Neural crest cell (in vitro differentiated cells): ENCODE results near the gene COL5A3. TPM values are rescaled to one million over a fixed set of nuclear protein-coding genes. Genes with fewer than 3 reads are reported as not detected.
"Not testable (repeated sequence)": the region's sequence is repeated elsewhere in the genome, so short reads cannot be mapped to it uniquely, and the experiment has no call there.

ENCODE experiments used
- DNase-seq: peaks from one replicate; pipeline ENCODE4 v3.0.0; 2021; ENCODE audit warnings: low read depth, mixed read lengths, low spot score
- H3K27ac Mint-ChIP-seq: one replicate; pipeline ENCODE4 v1.8.0; 2021; ENCODE audit warnings: mild to moderate bottlenecking, mixed read lengths; ENCODE audit not compliant: unreplicated experiment
- H3K27me3 Mint-ChIP-seq: 2 replicates; pipeline ENCODE4 v1.8.0; 2021; ENCODE audit warnings: low read depth, mild to moderate bottlenecking, mixed read lengths
- H3K36me3 Mint-ChIP-seq: 2 replicates; pipeline ENCODE4 v1.8.0; 2021; ENCODE audit warnings: low read depth, mild to moderate bottlenecking, mixed read lengths
- H3K4me1 Mint-ChIP-seq: 2 replicates; pipeline ENCODE4 v1.8.0; 2021; ENCODE audit warnings: mixed read lengths
- H3K4me3 Mint-ChIP-seq: one replicate; pipeline ENCODE4 v1.8.0; 2021; ENCODE audit warnings: mild to moderate bottlenecking, mixed read lengths
- H3K9me3 Mint-ChIP-seq: 2 replicates; pipeline ENCODE4 v1.8.0; 2021; ENCODE audit warnings: mixed read lengths
- total RNA-seq: library from RNA; stranded (reverse); gene quantifications from 2 replicates; pipeline ENCODE4 v1.2.1, GENCODE V29; 2021
- TF ChIP-seq, protein P1 (sequence below): fragments of 200-600 bp; sonication (generic); conservative IDR thresholded peaks from 2 replicates; pipeline ENCODE4 v1.5.0; 2021; ENCODE audit warnings: antibody characterized with exemption, mild to moderate bottlenecking

Gene COL5A3
- total RNA-seq, 1 donor from 2014 or later: 0.86 TPM

DNA sequence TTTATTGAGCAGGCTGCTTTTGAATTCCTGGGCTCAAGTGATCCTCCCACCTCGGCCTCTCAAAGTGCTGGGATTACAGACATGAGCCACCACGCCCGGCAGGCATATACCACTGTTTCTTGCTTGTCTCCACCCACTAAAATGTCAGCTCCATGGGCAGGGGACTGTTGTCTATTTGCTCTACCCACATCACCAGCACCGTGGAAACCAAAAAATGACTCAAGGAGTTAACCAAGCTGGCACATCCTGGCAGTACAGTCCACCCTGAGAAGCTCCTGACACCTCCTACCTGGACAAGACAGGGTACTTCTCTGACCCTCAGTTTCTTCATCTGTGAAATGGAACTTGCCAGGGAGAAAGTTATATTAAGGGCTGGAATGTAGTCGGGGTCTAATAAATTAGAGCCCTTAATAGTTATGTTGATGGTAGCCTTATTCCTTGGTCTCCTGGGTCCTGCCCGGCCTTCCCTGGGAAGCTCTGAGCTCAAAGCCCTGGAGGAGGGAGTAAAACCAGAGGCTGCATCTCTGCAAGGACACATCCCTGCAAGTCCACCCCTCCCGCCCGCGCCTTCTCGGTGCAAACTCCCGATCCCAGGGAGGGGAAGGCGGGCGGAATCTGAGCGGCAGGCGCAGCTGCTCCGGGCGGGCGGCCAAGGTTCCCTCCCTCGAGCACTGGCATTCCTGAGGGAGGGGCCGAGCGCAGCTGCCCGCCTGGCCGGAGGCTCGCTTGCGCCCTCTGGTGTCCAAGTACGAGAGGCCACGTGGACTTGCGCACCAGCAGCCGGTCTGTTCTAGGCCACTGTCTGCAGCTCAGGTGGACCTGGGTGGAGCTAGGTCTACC, 17.1 kb upstream of the COL5A3 start:
- Mint-ChIP-seq H3K27me3 (peaks cover 22% of the 10 kb centered on the region), H3K4me1 (no peaks in the 10 kb centered on the region), H3K4me3 (no peak overlapping the region), H3K36me3 (no peaks in the 10 kb centered on the region), H3K9me3 (no peaks in the 10 kb centered on the region), H3K27ac (no peak overlapping the region)
- peak; percentile 98 for DNase-seq
- TF ChIP-seq, protein P1, sequence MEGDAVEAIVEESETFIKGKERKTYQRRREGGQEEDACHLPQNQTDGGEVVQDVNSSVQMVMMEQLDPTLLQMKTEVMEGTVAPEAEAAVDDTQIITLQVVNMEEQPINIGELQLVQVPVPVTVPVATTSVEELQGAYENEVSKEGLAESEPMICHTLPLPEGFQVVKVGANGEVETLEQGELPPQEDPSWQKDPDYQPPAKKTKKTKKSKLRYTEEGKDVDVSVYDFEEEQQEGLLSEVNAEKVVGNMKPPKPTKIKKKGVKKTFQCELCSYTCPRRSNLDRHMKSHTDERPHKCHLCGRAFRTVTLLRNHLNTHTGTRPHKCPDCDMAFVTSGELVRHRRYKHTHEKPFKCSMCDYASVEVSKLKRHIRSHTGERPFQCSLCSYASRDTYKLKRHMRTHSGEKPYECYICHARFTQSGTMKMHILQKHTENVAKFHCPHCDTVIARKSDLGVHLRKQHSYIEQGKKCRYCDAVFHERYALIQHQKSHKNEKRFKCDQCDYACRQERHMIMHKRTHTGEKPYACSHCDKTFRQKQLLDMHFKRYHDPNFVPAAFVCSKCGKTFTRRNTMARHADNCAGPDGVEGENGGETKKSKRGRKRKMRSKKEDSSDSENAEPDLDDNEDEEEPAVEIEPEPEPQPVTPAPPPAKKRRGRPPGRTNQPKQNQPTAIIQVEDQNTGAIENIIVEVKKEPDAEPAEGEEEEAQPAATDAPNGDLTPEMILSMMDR: peak; percentile 92

DNA sequence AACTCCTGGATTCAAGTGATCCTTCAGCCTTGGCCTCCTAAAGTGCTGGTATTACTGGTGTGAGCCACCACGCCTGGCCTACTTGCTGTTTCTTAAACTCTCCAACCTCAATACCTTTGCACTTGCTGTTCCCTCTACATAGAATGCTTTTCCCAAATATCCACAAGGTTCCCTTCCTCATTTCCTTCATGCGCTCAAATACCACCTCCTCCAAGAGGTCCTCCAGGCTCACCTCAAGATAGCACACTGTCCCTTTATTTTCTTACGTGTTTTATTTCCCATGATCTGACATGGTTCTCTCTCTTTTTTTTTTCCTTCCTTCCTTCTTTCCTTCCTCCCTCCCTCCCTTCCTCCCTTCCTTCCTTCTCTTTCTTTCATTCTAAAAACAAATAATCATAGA, 16.4 kb upstream of the COL5A3 start:
- no peak overlapping the region for H3K27ac Mint-ChIP-seq
- no peaks in the 10 kb centered on the region for H3K9me3 Mint-ChIP-seq
- TF ChIP-seq, protein P1: no peak
- DNase-seq: no peak
- no peaks in the 10 kb centered on the region for H3K4me1 Mint-ChIP-seq
- H3K27me3 Mint-ChIP-seq: peaks cover 17% of the 10 kb centered on the region
- no peak overlapping the region for H3K4me3 Mint-ChIP-seq
- H3K36me3 Mint-ChIP-seq: no peaks in the 10 kb centered on the region

DNA sequence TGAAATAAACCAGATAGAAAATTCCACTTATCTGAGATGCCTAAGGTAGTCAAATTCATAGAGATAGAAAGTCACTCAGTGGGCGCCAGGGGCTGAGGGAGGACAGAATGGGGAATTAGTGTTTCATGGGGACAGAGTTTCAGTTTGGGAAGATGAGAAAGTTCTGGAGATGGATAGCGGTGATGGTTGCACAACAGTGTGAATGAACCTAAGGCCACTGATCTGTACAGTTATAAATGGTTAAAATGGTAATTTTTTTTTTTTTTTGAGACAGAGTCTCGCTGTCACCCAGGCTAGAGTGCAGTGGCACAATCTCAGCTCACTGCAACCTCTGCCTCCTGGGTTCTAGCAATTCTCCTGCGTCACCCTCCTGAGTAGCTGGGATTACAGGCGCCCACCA, 12.8 kb upstream of the COL5A3 start:
- not testable (repeated sequence) for H3K4me1 Mint-ChIP-seq, H3K4me3 Mint-ChIP-seq, H3K27ac Mint-ChIP-seq, DNase-seq, H3K36me3 Mint-ChIP-seq, H3K9me3 Mint-ChIP-seq
- H3K27me3 Mint-ChIP-seq: peaks cover 17% of the 10 kb centered on the region

DNA sequence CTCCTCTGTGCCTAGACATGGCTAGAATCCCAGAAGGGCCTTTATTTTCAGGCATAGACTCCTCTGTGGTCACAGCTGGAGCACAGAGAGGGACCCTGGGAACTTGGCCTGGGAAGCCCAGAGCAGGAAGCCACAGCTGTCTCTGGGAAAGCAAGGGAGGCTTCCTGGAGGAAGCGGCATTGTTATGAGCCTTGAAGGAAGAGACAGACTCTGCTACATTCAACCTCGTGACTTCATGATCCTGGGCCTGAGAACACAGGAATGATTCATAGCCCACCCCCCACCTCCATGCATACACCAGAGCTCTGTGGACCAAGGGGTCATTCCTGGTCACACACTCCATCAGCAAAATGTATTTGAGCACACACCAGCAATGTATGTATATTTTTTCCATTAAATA, 11.6 kb upstream of the COL5A3 start:
- peaks cover 15% of the 10 kb centered on the region for H3K27me3 Mint-ChIP-seq
- H3K36me3 Mint-ChIP-seq: no peaks in the 10 kb centered on the region
- H3K4me3 Mint-ChIP-seq: no peak overlapping the region
- DNase-seq: no peak
- H3K4me1 Mint-ChIP-seq: no peaks in the 10 kb centered on the region
- no peaks in the 10 kb centered on the region for H3K9me3 Mint-ChIP-seq
- H3K27ac Mint-ChIP-seq: peak overlapping the region; percentile 81
- TF ChIP-seq, protein P1: no peak

DNA sequence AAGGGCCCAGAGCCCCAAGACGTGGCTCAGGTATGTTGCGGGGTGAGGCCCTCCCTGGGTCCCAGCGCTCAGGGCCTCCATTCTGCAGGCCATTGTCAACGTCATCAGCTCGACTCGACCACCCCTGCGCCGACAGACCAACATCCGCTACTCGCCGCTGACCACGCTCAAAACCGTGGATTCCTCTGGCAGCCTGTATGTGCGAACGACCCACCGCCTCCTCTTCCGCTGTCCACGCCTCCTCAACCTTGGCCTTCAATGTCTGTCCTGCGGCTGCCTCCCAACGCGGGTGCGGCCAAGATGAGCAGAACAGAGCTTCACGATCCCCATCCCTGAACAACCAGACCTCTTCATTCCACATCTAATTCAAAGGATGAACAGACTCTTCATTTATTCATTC, 11.1 kb upstream of the COL5A3 start:
- Mint-ChIP-seq H3K4me1 (no peaks in the 10 kb centered on the region), H3K27me3 (peaks cover 14% of the 10 kb centered on the region), H3K9me3 (no peaks in the 10 kb centered on the region), H3K4me3 (no peak overlapping the region), H3K27ac (peak overlapping the region; percentile 81), H3K36me3 (no peaks in the 10 kb centered on the region)
- DNase-seq: no peak
- TF ChIP-seq, protein P1: no peak

DNA sequence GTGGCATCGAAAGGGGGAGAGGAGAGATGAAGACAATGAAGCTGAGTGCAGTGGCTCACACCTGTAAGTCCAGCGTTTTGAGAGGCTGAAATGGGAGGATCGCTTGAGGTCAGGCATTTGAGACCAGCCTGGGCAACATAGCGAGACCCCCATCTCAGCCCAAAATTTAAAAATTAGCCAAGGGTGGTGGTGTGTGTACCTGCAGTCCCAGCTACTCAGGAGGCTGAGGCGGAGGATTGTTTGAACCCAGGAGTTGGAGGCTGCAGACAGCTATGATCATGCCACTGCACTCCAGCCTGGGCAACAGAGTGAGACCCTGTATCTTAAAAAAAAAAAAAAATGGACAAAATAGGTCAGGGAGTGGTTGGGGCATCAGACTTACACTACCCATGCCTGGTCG, 10.5 kb upstream of the COL5A3 start:
- TF ChIP-seq, protein P1: no peak

More for the DNA sequence above, 10.5 kb upstream of the COL5A3 start:
- no peaks in the 10 kb centered on the region for H3K36me3 Mint-ChIP-seq
- peaks cover 14% of the 10 kb centered on the region for H3K27me3 Mint-ChIP-seq
- DNase-seq: no peak
- no peak overlapping the region for H3K27ac Mint-ChIP-seq
- H3K4me1 Mint-ChIP-seq: no peaks in the 10 kb centered on the region
- H3K9me3 Mint-ChIP-seq: no peaks in the 10 kb centered on the region
- H3K4me3 Mint-ChIP-seq: no peak overlapping the region
